Fibroblast of skin of back (primary cell): ENCODE measurements around the gene AHCYL2.
A peak's percentile ranks its signal among the peaks of the same experiment; 100 is the strongest.
"Not testable (repeated sequence)": the region's sequence is repeated elsewhere in the genome, so short reads cannot be mapped to it uniquely, and the experiment has no call there.

Experiments
- DNase-seq: peaks from one replicate; pipeline ENCODE4 v3.0.0-alpha.2; 2013

Gene AHCYL2

DNA sequence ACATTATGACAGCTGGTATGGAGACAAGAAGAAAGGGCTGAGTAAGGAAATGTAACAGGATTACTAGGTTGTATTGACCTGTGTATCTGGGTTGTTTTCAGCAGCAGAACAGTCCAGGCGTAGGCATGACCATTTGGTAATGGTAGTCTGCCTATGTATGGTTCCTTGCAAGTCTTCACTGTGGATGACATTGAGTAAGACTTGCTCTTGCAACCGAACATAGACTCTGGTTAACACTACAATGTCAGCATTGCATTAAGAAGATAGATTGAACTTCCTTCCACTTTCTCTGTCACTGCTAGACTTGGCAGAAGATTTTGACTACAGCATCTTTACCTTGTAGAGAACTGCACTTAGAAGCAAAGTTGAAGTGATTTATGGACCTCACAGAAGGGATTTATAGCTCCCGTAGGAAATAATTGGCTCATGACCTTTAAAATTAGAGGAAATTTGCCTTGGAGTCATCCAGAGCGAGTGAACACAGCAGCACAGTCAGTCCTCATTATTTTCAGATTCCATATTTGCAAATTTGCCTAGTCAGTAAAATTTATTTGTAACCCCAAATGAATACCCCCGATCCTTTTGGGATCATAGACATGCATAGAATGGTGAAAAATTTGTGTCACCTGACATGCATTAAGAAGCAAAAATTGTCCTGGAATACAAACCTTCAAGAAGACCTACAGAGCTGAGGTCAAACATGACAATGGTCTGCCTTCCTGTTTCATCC lies 129.8 kb downstream of the AHCYL2 start:
- no peak for DNase-seq

DNA sequence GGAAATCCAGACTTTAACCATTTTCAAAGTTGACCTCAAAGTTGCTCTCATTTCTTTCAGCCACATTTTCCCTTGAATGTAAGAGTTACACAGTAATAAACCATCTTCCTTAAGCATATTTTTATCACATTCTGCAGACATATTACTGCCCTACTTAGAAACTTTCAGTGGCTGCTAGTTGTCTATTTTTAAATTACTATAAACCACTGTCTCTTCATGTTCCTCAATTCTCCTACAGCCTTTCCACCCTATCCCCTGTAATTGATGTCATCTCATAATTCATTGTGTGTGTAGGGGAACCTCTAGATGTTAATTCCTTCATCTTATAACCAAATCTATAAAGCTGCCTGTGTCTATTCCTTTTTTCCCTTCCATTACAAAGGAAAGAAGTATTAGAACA lies 131.3 kb downstream of the AHCYL2 start:
- no peak for DNase-seq

- DNase-seq = no peak
These were observed 134.3 kb downstream of the AHCYL2 start for GRCh38 chr7:129359176-129359575.

- no peak for DNase-seq
These were observed 134.8 kb downstream of the AHCYL2 start for GRCh38 chr7:129359638-129360037.

- no peak for DNase-seq
These were observed 136.9 kb downstream of the AHCYL2 start for GRCh38 chr7:129361771-129362170.

- DNase-seq = no peak
These were observed 137.7 kb downstream of the AHCYL2 start for GRCh38 chr7:129362496-129362895.

GRCh38 chr7:129367349-129367699 lies 142.5 kb downstream of the AHCYL2 start:
- no peak for DNase-seq

DNA sequence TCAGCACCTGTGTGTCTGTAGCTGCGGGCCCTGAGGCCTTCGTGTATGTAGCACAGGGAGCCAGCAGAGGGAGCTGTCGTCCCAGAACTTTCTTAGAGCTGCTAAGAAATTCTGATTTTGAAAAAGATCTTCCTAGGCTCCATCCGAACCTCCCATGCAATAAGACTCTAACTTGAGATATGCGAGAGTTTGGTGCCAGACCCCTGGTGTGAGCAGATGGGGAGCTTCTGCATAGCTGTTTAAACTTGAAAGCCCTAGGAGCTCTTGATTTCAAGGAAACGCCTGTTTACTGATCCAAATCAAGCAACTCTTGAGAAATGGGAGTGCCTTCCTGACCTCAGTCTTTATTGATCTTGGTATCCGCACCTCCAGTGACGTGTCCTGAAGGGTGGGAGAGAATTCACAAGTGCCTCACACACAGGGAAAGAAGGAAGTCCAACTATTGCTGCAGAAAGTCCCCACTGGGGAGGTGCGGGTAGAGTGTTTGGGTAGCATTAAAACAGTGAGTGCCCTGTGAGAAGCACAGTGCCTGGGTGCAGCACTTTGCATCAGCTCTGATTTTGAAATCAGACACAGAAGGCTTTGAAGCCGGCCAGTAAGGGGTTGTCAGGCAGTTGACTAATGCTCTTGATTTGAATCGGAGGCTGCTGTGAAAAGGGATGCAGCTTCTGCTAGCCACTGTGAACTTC lies 143.0 kb downstream of the AHCYL2 start:
- peak; percentile 53 for DNase-seq

DNA sequence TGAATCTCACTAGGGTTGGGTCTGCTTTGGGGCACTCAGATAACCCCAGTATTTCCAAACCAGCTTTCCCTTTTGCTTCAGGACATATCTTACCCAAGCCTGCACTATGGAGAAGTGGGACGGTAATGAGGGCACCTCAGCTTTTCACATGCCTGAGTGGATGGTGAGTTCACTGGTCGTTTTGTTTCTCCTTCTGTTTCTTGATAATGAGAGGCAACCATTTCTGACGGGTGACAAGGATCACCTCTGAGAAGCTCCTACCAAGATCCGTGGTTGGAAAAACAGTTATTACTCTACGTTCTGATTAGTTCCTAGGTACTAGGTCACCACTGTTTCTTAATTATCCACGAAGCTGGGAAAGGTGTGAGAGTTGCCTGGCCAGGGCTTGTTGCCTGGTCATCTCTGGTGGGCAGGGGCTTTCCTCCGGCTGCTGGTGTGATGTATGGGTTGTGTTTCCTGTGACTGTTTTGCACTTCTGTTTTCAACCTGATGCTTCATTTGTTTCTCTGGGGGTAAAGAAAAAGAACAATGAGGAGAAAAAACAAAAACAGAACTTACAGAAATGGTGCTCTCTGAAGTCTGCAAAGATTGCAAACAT lies 143.7 kb downstream of the AHCYL2 start:
- no peak for DNase-seq

GRCh38 chr7:129369447-129369846 lies 144.6 kb downstream of the AHCYL2 start:
- DNase-seq = not testable (repeated sequence)

DNA sequence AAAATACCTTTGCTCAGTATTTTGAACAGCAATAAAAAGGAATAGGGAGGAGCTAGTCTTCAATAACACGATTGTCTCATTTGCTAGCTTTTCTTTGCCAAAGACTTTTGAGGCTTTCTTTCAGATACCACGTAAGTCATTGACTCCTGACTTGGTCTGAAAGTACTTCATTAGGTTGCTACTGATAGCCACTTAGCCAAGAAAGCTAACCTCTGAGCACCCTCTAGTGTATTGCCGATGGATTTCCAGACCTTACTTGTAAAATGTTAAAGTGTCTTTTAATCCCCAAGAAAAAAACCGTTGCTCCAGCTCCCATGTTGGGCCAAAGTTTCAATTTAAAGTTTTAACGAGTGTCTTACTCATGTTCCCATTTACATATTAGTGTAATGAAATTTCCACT lies 146.0 kb downstream of the AHCYL2 start:
- DNase-seq = no peak

GRCh38 chr7:129371487-129371886 lies 146.7 kb downstream of the AHCYL2 start:
- DNase-seq = no peak

DNA sequence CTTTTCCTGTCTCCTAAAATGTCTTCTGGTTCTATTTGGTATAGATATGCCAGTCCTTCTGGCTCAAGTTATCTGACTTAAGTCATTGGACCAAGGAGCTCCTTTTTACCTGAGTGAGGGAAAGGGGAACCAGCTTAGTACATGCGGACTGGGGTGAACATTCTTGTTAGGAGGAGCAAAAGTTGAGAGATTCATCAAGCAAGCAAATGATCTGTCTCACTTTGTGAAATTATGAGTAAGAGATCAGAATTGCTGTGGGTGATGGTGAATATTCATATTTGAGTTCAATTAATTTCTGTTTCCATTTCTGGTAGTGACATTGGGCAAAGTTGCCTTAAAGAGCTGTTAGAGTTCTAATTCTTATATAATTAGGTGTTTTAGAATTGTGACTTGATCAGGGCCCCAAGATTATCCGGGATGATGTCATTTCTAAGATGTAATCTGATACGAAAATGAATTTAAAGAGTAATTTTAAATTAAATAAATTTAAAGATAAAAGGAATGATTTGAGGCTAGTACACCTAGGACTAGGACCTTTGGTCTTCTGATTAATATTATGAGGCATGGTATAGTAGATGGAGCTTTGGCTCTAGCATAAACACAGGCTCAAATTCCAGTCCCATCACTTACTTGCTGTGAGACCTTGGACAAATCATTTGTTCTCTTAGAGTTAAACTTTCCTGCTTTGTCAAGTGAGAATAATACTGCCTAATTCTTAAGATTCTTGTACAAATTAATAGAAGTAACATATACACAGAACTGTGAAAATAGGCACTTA lies 149.0 kb downstream of the AHCYL2 start:
- no peak for DNase-seq

GRCh38 chr7:129375141-129375938 lies 150.5 kb downstream of the AHCYL2 start:
- DNase-seq = no peak

DNA sequence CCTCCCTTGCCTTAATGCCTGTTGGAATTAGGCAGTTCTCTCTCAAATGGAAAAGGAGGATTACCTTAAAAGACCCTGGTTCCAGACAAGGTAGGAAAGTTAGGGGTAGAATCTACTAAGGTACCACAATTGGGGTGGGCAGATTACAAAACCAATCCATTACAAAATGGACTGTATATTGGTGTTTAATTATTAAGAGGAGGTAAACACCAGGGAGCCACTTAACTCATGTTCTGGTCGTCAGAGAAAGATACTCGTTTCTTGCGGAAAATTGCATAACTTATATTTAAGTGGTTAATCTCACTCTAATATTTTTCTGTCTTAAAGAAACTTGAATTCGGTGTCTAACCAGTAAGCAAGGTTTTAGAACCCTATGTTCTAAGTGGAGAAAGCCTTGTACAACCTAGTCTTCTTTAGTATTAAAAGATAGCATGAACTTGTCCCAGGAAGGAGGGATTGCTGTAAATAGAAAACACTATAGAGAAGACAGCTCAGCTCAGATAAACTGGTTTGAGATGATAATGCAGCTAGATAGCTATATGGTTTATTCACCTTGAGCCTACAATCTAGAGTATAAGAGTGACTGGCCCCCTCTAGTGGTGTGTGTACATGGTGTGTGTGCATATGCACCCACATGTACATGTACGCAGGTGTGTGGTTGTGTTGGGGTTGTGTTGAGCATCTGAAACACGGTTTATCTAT lies 151.4 kb downstream of the AHCYL2 start:
- DNase-seq = peak; percentile 27

GRCh38 chr7:129376778-129377700 lies 152.2 kb downstream of the AHCYL2 start:
- peak; percentile 43 for DNase-seq

- no peak for DNase-seq
These were observed 157.1 kb downstream of the AHCYL2 start for GRCh38 chr7:129381710-129382484.

- no peak for DNase-seq
These were observed 158.8 kb downstream of the AHCYL2 start for GRCh38 chr7:129383542-129384132.

GRCh38 chr7:129385116-129385515 lies 160.3 kb downstream of the AHCYL2 start:
- DNase-seq = no peak
